Left ventricle myocardium inferior (tissue), 1 donor: ENCODE results near the gene SPTB. TPM values are rescaled to one million over a fixed set of nuclear protein-coding genes. Genes with fewer than 3 reads are reported as not detected.

Experiments
- DNase-seq: peaks from one replicate; pipeline ENCODE4 v3.0.0-alpha.2; 2020
- H3K27ac ChIP-seq: fragments of 200-600 bp; replicated peaks from 2 replicates; pipeline ENCODE4 v1.8.0; 2021
- H3K27me3 ChIP-seq: fragments of 200-600 bp; 2 replicates; pipeline ENCODE4 v1.8.0; 2021; ENCODE audit warnings: low read depth
- H3K36me3 ChIP-seq: fragments of 200-600 bp; 2 replicates; pipeline ENCODE4 v1.8.0; 2021
- H3K4me1 ChIP-seq: fragments of 200-600 bp; 2 replicates; pipeline ENCODE4 v1.8.0; 2021
- H3K4me3 ChIP-seq: fragments of 200-600 bp; 2 replicates; pipeline ENCODE4 v1.8.0; 2021; ENCODE audit warnings: mild to moderate bottlenecking, moderate library complexity
- H3K9me3 ChIP-seq: fragments of 200-600 bp; replicated peaks from 2 replicates; pipeline ENCODE4 v1.8.0; 2021
- intact Hi-C: fragments of 100-400 bp; cut with micrococcal nuclease; formaldehyde crosslinking; loops from one replicate; pipeline ENCODE4 v1.11.0; 2022
- total RNA-seq: library from RNA; stranded (reverse); fragmentation: NEBNext Ultra II Directional; extraction: Animal tissue kit (Norgen Biotek cat#: 25700); gene quantifications from one replicate; pipeline ENCODE4 v1.2.1, GENCODE V29; 2021
- TF ChIP-seq, protein P1 (sequence below): fragments of 200-600 bp; IDR thresholded peaks from 2 replicates; pipeline ENCODE4 v1.8.0; 2021; ENCODE audit warnings: antibody characterized with exemption, mild to moderate bottlenecking, borderline replicate concordance
- donor health status: DM: no; HTN: yes; CAD: no; lungs with severe emphysema.

Gene SPTB
- total RNA-seq, 1 donor from 2014 or later, result 82.2 TPM

DNA sequence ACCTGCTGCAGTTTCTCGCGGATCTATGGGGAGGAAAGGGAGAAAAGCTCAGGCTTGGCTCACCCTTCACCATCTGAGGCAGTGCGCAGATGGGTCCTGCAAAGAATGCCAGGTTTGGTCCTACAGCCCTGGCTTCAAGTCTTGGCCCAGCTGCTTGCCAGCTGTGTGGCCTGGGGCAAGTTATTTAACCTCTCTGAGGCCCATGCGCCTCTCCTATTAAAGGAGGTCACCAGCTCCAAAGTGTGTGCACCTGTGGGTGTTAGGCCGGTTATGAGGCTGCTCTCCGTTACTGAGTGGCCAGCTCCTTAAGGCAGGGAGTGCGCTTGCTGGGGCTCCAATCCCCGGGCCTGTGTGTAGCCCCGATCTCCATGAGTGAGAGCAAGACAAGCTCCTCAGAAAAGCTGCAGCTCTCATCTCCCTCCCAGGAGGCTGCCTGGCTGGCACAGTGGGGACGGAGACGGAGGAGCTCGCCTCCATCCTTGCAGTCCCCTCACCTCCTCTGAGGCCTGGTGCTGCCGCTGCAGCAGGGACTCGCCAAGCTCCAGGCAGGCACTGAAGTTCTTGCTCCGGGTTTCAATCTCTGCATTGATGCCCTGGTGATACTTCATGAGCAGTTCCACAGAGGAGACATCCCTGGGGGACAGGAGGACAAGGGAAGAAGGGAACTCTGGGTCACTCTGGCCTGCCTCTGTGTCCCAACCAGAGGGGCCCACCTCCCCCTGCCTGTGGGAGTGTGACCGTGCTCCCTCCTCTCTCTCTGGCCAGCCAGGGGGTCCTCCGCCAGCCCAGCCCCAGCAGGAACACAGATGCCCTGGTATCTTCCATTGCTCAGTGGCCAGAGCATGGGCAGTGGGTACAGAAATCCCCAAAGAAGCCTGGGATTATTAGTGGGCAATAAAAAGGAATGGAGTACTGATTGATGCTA, 110.3 kb downstream of the SPTB start:
- TF ChIP-seq, protein P1, sequence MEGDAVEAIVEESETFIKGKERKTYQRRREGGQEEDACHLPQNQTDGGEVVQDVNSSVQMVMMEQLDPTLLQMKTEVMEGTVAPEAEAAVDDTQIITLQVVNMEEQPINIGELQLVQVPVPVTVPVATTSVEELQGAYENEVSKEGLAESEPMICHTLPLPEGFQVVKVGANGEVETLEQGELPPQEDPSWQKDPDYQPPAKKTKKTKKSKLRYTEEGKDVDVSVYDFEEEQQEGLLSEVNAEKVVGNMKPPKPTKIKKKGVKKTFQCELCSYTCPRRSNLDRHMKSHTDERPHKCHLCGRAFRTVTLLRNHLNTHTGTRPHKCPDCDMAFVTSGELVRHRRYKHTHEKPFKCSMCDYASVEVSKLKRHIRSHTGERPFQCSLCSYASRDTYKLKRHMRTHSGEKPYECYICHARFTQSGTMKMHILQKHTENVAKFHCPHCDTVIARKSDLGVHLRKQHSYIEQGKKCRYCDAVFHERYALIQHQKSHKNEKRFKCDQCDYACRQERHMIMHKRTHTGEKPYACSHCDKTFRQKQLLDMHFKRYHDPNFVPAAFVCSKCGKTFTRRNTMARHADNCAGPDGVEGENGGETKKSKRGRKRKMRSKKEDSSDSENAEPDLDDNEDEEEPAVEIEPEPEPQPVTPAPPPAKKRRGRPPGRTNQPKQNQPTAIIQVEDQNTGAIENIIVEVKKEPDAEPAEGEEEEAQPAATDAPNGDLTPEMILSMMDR, result no peak
- no peak overlapping the region for H3K4me3 ChIP-seq
- H3K9me3 ChIP-seq, result no peaks in the 10 kb centered on the region
- H3K27ac ChIP-seq, result no peak overlapping the region
- H3K4me1 ChIP-seq, result peaks cover 4% of the 10 kb centered on the region
- intact Hi-C loops, result no loop called here
- H3K27me3 ChIP-seq, result no peaks in the 10 kb centered on the region
- H3K36me3 ChIP-seq, result peaks cover 50% of the 10 kb centered on the region
- DNase-seq, result no peak

DNA sequence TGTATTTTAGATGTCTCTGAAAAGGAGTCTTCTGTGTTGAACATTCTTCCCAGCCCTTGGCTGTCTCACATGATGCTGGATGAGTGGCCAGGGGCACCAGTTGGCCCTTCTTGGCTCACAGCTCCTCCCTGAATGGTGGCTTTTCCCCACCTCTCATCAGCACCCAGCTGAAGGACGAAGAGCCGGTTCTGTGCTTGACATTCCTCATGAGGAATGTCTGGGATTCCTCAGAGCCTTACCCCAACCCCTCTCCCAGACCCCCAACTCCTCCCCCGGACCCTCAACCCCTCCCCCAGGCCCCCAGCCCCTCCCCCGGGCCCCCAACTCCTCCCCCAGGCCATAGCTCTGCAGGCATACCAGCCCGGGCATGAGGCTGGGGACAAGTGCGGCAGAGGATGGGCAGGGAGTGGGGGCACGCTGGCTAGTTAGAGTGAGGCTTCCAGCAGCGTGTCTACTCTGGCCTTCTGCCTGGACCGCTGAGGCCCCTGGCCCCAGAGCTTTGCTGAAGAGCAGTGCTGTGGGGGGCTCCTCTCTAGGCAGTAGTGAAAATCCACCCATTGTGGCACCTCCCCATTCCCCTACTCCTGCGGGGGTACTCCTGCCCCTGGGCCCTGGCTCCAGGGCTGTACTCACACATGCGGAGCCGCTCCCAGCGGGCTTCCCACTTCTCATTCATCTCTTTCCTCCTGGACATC, 111.2 kb downstream of the SPTB start:
- TF ChIP-seq, protein P1, result no peak
- H3K4me3 ChIP-seq, result no peak overlapping the region
- no peaks in the 10 kb centered on the region for H3K9me3 ChIP-seq
- no peak overlapping the region for H3K27ac ChIP-seq
- intact Hi-C loops, result no loop called here
- H3K36me3 ChIP-seq, result peaks cover 42% of the 10 kb centered on the region
- DNase-seq, result no peak
- H3K4me1 ChIP-seq, result peaks cover 12% of the 10 kb centered on the region
- no peaks in the 10 kb centered on the region for H3K27me3 ChIP-seq

DNA sequence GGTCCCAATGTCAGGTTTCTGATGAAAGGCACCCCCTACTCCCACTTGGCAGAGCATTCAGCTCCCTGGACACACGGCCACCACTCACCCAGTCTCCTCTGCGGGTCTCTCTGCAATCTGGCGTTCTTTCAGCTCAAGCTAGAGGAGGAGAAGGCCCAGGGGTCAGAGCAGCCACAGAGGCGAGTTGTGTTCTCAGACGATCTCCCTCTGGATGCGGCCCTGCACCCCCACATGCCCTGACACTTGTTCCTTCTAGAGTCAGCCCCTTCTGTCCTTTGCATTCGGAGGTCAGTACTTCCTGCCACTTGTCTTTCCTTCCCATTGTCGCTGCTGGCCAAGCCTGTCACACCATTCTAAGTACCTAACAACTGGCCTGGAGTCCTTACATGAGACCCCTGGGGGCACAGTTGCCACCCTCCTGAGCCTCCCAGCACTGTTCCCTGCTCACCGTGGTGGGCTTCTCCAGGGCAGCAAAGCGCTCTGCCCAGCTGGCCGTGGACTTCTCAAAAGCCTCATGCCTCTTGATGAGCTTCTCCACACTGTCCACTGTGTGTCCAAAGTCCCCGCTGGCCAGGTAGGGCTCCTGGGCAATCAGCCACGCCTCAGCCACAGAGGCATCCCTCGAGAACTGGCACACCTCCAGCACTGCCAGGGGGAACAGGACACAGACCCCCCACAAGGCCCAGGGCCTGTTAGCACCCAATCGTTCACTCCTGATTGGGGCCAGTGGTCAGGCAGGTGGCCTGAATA, 112.3 kb downstream of the SPTB start:
- TF ChIP-seq, protein P1, result no peak
- DNase-seq, result no peak
- intact Hi-C loops, result no loop called here
- Histone ChIP-seq H3K27me3 (no peaks in the 10 kb centered on the region), H3K36me3 (peaks cover 31% of the 10 kb centered on the region), H3K9me3 (no peaks in the 10 kb centered on the region), H3K4me3 (no peak overlapping the region), H3K27ac (no peak overlapping the region), H3K4me1 (peaks cover 24% of the 10 kb centered on the region)

DNA sequence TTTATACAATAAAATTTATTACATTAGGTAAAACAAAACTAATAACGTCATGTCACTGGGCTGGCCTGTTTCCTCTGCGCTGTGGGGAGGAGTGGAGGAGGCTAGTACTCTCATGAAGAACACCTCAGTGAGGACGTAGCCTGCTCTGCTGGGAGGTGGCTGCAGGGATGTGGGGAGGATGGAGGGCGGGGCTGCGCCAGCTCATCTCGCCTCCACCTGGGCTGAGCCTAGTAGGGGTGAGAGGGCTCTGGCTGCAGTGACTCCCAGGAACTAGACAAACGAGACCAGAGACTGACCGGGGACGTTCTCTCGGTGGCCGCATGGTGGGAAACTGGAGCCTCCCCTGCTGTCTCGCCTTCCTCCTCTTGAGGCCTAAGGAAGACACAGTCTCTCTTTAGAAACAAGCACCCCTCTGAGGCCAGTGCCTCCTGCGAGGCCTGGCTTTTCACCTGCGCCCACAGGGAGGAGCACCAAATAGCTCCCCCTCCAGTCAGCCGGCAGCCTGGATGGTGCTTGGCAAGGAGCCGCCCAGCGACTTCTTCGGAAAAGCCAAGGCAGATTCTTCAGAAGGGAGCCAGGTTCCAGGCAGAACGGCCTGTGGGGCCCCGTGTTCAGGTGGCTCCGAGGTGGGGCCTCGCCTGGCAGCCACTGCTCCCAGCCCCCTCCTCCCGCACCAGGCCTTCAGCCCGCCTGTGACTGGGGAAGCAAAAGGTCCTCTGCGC, 113.1 kb downstream of the SPTB start:
- peaks cover 23% of the 10 kb centered on the region for H3K36me3 ChIP-seq
- no peak overlapping the region for H3K27ac ChIP-seq
- TF ChIP-seq, protein P1, result no peak
- no peak for DNase-seq
- H3K9me3 ChIP-seq, result no peaks in the 10 kb centered on the region
- no peak overlapping the region for H3K4me3 ChIP-seq
- no peaks in the 10 kb centered on the region for H3K27me3 ChIP-seq
- peaks cover 32% of the 10 kb centered on the region for H3K4me1 ChIP-seq
- intact Hi-C loops, result no loop called here

DNA sequence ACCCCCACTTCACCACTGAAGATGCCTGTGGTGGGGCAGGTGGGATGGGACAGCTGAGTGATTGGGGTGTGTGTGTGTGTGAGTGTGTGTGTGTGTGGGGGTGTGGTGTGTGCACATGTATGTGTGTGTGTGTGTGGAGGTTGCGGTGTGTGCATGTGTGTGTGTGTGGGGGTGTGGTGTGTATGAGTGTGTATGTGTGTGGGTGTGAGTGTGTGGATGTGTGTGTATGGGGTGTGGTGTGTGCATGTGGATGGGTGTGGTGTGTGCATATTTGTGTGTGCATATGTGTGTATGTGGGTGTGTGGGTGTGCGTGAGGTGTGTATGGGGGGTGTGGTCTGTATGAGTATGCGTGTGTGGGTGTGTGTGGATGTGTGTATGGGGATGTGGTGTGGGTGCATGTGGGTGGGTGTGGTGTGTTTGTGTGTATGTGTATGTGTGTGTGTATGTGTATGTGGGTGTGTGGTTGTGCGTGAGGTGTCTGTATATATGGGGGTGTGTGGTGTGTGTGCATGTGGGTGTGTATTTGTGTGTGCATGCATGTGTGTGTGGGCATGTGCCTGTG, 113.9 kb downstream of the SPTB start:
- TF ChIP-seq, protein P1, result no peak
- Histone ChIP-seq H3K27me3 (peaks cover under 1% of the 10 kb centered on the region), H3K36me3 (peaks cover 22% of the 10 kb centered on the region), H3K27ac (no peak overlapping the region), H3K4me3 (no peak overlapping the region), H3K9me3 (no peaks in the 10 kb centered on the region), H3K4me1 (peaks cover 40% of the 10 kb centered on the region)
- intact Hi-C loops, result no loop called here
- no peak for DNase-seq
